ENCODE measurements around the gene TBX4. TPM values are rescaled to one million over a fixed set of nuclear protein-coding genes. Genes with fewer than 3 reads are reported as not detected.

Gene TBX4
- polyA plus RNA-seq (ENCODE audit: insufficient read length), result 0.18 TPM
- long read RNA-seq, donor 1, result 0 reads
- long read RNA-seq, donor 2, result 0 reads
- long read RNA-seq, donor 3, result 0 reads
- long read RNA-seq, donor 4, result 0 reads
- long read RNA-seq, donor 5, result 0 reads
- long read RNA-seq, donor 6, result 0 reads
- long read RNA-seq, donor 7, result 0 reads
- long read RNA-seq, donor 8, result 0 reads

GRCh38 chr17:61452301-61453290, at the start of gene TBX4:
Gene TBX4 (plus strand): TSS chr17:61452422. CDS start chr17:61456491, 4,069 bp downstream.
- no peak for DNase-seq

GRCh38 chr17:61402978-61403800, 49.0 kb upstream of the TBX4 start:
- DNase-seq, result no peak

DNA sequence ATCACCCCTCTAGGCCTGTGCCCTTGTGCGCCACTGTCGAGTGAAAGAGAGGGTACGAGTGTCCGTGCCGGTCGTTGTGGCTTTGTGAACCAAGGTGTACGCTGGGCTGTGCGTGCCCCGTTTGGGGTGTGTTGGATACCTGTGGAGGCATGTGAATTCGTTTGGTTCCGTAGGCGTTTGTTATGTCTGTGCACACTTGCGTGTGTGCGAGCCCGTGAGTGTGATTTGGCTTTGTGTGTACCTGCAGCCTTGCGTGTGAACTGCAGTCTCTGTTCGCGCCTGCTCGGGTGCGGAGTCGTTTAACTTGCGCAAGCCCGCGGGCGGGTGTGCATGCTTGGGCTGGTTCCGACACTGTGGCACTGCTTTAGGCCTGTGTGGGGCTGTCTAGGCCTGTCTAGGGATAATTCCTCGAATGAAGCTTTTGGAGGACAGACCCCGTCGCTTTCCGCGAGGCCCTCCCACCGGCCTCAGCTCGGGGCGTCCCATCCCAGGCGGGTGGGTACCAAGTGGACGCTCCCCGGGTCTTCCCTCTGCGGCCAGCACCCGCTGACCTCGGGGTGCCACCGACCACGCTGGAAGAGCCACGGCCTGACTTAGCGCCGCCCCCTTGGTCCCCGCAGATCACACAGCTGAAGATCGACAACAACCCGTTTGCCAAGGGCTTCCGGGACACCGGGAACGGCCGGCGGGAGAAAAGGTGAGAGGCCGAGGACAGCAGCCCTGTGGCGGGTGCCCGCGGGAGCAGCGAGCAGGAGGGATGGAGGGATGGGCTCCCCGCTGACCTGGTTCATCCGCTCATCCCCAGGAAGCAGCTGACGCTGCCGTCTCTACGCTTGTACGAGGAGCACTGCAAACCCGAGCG, 48.2 kb upstream of the TBX4 start:
- DNase-seq, result no peak

GRCh38 chr17:61404663-61404912, 47.6 kb upstream of the TBX4 start:
- DNase-seq, result no peak

GRCh38 chr17:61404913-61405685, 47.1 kb upstream of the TBX4 start:
- DNase-seq, result no peak

- DNase-seq, result no peak
Measured at GRCh38 chr17:61405686-61406536, 46.3 kb upstream of the TBX4 start.

DNA sequence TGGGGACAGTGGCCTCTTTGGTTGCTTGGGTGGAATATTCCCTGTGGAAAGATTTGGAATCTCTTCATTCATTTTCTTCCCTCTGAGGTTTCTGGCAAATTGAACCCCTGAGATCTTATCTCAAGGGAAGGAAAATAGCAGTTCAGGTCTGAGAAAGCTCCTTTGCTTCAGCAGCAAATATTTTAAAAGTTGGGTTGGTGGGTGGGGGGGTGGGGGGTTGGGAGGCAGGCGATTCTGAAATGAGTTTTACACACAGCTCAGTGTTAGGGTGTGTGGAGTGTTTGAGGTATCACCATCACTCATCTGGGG, 45.7 kb upstream of the TBX4 start:
- DNase-seq, result no peak

DNA sequence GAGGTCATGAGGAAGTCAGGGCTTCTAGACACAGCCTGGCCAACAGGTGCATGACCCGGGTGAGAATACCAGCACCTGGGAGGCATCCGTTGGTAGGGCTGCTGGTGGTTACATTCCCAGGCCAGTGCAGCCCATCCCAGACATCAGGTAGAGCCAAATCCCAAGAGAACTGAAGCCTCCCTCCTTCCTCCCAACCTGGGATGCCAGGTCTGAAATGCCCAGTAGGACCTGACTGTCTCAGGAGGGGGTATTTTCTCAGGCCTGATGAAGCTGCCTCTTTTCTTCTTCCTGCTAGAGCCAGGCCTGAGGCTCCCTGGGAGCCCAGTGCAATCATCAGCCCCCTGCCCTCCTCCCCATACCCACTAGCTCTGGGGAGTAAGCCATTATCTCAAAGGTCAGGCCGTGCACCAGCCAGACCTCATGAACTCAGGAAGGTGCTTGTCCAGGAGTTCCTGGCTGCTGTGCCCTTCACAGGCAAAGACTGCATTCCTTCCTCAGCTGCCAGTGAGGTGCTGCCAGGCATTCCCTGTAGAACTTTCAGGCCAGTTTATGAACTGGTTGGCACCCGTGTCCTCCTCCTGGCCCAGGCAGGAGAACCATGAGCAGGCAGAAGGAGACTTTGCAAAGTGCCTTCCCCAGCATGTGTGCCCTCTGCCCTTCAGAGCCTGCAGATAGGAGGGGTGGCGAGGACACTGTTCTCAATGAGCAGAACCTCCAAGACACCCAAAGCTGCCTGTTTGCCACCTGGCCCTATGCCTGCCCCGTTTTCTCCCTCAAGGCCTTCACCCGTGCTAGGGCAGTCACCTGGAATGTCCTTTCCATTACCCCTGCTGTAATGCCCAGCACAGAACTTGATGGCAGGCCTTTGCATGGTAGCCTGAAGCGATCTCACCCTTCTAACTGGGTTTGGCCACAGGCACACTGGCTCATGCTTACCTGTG, 45.0 kb upstream of the TBX4 start:
- no peak for DNase-seq

DNA sequence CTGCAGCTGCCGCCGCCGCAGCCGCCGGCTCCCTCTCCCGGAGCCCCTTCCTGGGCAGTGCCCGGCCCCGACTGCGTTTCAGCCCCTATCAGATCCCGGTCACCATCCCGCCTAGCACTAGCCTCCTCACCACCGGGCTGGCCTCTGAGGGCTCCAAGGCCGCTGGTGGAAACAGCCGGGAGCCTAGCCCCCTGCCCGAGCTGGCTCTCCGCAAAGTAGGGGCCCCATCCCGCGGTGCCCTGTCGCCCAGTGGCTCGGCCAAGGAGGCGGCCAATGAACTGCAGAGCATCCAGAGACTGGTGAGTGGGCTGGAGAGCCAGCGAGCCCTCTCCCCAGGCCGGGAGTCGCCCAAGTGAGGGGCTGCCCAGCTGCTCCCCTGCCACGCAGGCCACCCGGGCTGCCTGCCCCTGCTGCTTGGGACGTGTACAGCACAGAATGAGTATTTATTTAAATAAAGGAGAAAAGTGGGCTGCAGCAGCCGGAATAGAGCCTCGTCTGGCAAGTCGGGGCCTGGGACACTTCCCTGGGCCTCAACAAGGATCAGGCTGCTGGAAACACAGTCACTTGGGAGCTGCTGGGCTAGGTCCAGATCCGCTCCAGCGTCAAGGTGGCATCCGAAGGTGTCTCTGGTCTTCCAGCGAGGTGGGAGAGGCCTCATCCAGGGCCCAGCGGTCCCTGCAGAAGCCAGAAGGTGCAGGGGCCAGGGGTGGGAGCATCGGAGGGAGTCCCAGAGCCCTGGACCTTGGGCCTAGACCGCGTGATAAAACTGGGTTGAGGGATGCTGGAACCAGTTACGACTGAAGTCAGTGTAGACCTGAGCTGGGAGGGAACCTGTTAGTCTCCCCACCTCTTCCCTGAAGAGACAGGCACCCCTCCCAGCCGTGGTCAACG, 43.8 kb upstream of the TBX4 start:
- DNase-seq, result no peak

GRCh38 chr17:61409301-61410112, 42.7 kb upstream of the TBX4 start:
- DNase-seq, result no peak

DNA sequence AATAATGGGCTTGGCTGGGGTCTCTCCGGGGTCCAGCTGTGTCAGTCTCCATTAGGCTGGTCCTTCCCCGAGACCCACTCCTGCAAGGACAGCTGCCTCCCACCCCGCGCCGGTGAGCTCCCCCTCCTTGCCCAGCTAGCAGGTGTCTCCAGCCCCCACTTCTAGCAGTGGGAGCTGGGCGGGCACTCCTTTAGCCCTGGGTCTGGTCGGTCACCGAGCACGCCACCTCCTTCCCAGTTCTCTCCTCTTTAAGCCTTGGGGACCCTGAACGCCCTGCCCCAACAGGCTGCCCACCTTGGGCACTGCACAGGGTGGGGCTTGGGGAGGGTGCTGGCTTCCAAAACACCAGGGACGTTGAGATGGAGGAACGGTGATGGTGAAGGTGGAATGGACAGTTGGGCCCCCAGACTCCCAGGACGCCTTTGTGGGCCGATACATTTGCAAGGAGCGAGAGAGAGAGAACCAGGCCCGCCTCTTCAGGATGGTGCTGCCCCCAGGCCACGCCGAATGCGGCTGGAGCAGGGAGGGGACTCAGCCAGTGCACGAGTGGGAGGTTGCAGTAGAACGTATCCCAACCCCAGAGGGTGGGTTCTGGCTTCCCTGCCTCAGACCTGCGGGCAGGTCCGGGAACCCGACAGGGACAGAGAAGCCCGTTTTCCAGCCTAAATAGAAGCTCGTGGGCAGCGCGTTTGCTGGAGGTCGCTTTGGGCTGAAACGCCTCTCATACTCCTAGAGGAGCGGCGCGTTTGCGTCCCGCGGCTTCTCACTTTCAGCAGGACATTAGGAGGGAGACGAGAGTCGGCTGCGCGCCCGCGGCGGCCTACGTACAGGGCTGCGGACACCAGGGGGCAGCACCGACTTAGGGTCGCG, 41.8 kb upstream of the TBX4 start:
- DNase-seq, result peak; percentile 84

DNA sequence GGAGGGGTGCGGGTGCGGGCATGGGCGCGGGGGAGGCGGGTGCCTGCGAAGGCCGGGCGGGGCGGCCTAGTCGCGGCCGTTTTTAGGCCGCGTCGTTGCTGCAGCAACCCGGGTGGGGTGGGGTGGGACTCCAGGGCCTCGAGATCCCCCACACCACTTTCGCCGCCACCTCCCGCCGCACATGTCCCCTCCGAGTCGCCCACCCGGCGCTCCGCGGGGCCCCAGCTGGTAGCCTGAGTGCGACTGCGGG, 41.3 kb upstream of the TBX4 start:
- DNase-seq, result no peak

GRCh38 chr17:61411261-61412142, 40.7 kb upstream of the TBX4 start:
- no peak for DNase-seq

- peak; percentile 84 for DNase-seq
Measured at GRCh38 chr17:61412143-61412859, 39.9 kb upstream of the TBX4 start.
